Fibroblast of peridontal ligament (primary cell): ENCODE data around the gene MAP3K4.
A peak's percentile ranks its signal among the peaks of the same experiment; 100 is the strongest.

Experiments used
- DNase-seq: peaks from one replicate; pipeline ENCODE4 v3.0.0-alpha.2; 2010; ENCODE audit errors: extremely low read depth

MAP3K4 gene

DNA sequence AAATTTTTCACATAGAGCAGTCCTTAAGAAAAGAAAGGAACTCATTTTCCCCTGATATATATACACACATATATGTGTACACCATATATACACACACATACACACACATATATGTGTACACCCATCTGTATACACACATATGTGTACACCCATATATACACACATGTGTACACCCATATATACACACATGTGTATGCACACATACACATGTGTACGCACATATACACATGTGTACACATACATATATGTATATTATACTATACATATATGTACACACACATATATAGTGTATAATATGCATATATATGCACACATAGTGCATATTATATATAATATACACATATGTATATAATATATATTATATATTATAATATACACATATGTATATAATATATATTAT lies 9.1 kb downstream of the MAP3K4 start:
- DNase-seq = no peak

DNA sequence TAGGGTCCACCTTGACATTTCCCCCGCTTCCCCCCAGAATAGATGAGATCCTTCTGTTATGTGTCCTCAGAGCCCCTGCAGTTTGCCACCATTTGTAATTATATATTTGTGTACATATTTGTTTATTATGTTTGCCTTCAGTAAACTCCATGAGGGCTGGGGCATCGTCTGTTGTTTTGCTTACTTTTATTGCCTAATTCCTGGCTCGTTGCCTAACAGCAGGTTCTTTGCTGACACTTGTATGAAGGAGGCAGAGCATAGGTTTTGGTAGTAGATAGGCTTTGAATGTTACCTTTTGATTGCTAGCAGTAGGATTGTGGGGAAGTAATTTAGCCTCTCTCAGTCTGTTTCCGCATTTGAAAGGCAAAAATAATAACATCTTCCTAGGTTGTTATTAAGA lies 9.9 kb downstream of the MAP3K4 start:
- no peak for DNase-seq

DNA sequence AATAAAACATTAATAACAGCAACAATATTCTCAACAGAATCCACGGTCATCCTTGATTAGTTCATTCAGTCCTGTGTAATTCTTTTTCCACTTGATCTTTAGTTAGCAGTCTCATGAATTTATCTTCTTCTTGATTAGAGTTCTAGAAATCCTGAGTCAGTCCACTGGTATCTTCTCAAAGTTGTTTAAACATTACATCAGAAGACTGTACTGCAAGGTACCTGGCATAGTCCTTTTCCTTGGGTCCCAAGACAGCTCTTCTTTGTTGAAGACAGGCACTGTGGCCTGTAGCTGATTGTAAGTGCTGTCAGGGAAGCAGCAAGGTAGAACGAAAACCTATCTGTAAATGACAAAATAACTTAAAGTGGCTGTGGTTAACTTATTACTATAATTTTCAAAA lies 11.8 kb downstream of the MAP3K4 start:
- DNase-seq = no peak

DNA sequence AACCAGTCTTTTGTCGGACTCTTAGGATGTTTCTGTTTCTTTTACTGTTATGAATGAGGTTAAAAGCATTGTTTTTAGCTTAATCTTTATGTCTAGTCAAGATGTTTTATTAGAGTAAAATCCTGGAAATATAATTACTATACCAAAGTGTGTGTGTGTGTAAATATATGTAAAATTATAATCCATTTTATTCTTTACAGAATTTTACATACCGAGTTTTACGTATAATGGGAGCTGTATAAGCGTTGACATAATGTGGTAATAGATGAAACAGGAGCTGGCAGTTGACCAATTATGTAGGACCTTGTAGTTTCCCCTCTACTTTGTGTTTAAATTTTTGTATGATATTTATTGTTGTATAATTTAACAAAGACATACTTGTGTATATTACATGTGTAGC lies 16.7 kb downstream of the MAP3K4 start:
- no peak for DNase-seq

DNA sequence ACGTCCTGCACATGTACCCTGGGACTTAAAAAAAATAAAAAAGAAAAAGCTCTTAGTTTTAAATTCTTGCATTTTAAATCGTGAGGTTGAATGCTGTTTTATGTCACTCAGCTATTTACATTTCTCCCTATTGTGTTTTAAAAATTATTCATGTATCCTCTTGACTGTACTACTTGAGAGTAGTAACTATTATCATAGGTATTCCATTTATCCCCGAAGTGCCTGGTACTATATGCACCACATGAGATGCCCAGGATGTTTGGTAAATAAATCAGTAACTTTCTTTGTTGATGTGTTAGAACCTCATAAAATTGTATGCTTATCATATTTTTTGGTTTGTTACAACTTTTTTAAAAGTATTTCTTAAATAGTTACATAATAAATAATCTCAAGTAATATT lies 18.4 kb downstream of the MAP3K4 start:
- DNase-seq = no peak

DNA sequence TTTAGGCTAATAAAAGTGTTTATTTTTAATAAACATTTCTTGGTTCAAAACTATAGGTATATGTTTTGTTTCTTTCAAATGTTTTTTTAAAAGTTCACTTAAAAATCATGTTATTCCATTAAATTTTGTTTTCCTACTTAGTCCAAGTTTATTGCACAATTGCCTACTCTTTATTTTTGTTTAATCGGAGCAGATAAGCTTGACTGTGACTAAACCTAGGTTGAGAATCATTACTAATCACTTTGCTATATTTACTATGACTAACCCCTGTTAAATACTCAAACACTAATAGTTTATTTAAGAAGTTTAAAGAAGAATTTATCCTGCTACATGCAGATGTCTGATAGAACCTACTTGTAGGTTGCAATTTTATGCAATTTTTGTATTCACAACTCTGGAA lies 18.8 kb downstream of the MAP3K4 start:
- DNase-seq = no peak

DNA sequence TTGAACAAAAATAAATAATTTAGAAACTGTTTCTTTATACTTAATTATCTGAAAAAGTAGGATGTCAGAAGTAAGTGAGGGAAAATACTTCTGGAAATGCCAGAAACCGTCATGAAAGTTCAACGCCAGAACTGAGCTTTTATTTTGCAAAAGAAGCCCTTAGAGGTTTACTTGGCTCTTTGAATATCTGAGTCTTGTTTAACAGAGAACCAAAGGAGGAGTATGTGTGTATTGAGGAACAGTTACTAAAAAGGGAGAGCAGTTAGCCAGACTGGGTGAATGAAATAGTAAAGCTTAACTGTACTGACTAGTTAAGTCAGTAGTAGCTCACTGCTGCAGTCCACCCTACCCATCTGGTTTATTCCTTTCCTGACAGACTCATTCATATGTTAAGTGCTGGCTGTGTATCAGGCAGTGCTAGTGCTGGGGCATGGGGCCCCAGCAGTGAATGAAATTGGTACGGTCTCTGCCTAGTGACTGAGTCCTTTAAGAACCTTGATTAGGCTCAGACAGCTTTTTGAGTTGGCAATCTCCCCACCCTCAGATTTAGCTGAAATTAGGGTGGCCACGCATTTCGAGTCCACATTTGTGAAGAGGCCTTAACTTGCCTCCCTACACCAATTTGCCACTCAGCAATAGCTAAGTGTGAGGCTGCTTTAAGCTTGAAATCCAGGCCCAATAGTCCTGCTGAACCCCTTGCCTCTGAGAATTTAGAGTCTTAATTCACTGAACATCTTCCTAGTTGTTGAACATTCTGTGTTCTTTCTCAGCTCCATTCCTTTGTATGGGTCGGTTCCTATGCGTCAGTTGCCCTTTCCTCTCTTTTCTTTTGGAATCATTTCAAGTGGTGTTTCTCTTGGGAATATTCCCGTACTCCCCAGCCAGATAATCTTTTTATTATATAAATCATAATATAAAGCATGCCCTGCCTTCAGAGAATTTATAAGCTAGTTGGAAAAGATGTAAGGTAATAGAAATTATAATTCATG lies 20.2 kb downstream of the MAP3K4 start:
- DNase-seq = no peak

DNA sequence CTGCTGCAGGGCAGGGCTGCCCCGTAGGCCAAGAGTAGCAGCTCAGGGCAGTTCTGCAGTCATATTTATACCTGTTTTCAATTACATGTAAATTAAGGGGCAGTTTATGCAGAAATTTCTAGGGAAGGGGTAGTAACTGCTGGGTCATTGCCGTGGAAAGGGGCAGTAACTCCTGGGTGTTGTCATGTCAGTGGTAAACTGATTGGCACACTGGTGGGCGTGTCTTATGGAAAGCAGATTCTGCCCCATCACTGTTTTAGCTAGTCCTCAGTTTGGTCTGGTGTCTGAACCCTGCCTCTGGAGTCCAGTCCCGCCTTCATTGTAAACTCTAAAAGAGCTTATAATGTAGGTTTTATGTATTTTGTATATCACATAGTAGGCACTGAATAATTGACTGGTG lies 22.1 kb downstream of the MAP3K4 start:
- no peak for DNase-seq

DNA sequence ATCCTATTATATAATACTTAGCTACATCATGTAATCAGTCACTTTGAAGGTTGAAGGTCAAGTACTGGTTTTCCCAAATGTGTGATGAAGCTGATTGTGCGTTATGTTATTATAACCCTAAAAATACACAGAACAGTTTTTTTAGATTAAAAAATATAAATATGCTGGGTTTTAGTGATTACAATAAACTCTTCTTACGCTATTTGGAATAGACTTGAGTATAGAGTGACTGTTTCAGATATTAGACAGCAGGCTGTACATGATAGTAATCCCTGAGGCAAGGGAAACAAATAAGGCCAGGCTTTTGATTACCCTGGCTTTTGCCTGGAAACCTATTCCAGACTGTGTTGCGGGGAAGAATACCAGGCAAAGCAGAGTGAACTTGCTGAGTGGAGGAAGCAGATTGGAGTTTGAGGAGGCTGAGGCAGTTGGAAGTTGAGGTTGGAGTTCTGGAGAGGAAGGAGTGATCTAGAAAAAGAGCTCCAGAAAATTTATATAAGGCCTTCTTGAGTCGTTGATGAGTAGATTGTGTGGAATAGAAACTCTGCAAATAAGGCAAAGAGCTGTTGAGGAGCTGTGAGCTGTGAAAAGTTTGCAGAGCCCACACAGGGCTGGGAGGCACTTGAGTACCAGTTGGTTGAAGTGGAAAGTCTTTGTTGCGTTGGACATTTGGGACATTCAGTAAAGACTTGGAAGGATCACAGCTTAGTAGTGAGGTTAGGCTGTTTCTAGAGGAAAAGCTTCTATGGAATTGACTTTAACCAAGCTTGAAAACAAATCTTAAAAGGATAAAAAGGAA lies 26.4 kb downstream of the MAP3K4 start:
- DNase-seq = no peak

DNA sequence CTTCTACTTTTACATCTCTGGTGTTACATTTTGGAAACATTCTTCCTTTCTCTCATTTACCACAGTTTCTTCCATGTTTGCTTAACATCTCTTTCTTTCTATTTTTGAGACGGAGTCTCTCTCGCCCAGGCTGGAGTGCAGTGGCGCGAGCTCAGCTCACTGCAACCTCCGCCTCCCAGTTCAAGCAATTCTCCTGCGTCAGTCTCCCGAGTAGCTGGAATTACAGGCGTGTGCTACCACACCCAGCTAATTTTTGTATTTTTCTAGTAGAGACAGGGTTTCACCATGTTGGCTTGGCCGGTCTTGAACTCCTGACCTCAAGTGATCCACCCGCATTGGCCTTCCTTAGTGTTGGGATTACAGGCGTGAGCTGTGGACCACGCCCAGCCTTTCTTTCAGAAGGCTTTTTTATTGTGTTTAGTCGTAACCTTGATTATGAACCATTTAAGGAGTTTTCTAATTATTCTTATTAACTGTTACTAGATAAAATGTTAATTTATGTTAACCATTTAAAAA lies 27.8 kb downstream of the MAP3K4 start:
- DNase-seq = no peak

DNA sequence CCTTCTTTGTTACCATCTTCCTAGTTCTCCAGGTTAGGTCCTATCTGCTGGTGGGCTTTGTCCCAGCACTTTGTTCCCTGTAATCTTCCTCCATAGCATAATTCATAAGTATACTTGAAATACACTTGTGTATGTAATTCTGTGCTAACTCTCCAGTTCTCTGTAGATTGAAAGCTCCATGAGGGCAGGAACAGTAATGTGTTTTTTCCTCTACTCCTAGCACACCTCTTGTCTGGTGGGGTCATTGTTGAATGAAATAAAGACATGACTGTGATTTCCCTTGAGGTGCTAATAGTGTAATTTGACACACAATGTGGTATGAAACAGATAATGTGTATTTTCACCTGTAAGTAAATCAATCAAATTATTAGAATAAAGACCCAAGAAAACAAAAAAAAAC lies 30.0 kb downstream of the MAP3K4 start:
- no peak for DNase-seq

DNA sequence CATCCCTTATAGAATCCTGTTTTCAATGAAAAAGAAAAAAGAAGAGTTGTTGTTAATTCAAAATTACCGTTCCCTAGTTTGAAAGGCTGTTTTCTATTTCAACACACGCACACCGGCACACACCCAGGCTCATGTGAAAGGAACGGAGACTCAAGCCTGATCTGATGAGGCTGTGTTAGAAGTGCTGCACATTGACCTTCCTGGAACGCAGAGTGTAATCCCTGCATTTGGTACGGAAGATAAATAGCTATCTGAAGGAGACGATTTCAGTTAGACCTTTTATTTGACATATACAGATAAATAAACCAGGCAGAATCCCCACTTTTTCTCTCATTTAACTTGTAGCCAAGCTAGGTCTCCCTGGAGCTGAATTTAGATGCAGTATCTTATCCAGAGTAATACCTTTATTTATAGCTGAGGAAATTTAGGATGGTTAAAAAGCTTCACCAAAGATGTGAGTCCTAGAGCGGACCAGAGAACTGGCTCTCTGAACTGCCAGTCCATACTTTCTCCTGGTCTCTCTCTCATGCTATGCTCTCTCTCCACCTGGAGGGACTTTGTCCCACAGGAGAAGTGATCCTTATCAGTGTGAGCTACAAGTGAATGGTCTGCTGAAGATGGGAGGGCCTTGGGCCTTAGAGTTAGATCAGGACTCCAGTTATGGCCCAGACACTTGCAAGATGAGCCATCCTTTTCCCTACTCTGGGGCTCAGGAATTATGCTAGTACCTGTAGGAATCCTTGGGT lies 30.6 kb downstream of the MAP3K4 start:
- no peak for DNase-seq

DNA sequence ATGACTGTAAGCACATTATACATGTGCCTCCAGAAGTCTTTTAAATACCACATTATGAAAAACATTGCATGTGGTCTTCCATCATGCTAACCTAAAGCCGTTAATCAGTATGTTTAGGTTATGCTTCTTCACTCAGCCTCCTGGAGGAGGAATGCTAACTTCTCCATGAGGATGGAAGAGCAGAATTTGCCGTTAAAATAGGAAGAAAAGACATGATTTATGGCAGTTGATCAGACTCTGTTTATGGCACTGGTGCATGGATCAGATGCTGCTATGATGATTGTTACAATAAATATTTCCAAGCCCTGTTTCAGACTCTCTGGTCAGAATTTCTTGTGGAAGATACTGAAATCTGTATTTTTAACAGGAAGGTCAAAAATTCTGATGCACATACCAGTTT lies 31.7 kb downstream of the MAP3K4 start:
- peak; percentile 37 for DNase-seq

DNA sequence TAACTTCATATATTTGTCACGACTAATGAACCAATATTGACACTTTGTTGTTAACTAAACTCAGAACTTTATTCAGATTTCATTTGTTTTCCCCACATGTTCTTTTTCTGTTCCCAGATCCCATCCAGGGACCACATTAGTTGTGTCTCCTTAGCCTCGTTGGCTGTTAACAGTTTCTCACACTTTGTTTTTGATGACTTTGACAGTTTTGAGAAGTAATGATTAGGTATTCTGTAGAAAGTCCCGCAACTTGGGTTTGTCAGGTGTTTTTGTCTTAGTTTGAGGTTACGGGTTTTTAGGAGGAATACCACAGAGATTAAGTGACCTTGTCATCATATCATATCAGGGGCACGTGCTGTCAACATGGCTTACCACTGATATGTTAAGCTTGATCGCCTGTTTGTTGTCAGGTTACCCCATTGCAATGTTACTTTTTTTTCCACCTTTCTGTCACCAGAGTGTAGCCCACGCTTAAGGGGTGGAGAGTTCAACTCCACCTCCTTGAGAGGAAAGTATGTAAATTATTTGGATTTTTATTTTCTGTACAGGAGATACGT lies 32.9 kb downstream of the MAP3K4 start:
- no peak for DNase-seq

DNA sequence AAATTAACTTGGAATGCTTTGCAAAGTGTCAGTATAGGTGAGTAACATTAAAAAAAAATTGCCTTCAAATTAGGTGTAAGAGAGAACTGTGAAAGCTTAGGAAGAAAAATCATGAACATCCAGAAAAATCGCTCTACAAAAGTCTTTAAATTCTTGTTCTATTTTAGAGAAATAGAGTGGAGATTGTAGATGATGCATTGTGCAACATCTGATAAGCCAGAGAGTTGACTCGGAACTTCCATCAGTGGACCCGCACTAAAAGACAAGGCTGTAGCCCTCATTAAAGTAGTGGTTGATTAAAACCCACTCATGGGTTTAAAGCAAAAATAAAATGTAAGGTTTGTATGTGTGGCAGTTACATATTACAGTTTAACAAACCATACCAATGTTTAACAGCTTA lies 35.8 kb downstream of the MAP3K4 start:
- DNase-seq = no peak

DNA sequence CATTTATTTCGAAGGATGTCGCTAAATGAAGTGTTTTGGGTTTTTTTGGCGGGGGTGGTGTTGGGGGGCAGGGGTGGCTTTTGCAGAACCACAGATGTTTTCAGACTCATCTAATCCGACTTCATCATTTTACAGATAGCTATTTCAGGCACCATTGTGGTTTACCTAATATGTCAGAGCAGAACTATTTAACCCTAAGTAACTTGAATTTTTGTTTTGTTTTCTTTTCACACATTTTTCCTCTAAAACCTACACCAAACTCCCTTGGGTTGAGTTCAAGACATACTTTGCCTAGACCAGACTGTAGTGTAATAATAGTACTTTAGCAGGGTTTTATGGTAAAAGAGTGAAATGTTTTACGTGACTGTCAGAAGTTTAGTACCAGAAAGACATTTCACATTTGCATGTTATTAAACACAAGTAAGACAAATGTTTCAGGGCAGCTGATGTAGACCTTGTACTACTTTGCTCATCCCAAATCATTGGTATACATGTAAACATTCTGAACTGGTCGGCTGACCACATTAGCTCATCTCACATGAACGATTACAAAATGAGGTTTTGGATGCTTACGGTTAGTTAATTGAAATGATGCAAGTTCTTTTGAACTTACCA lies 37.7 kb downstream of the MAP3K4 start:
- peak; percentile 93 for DNase-seq

DNA sequence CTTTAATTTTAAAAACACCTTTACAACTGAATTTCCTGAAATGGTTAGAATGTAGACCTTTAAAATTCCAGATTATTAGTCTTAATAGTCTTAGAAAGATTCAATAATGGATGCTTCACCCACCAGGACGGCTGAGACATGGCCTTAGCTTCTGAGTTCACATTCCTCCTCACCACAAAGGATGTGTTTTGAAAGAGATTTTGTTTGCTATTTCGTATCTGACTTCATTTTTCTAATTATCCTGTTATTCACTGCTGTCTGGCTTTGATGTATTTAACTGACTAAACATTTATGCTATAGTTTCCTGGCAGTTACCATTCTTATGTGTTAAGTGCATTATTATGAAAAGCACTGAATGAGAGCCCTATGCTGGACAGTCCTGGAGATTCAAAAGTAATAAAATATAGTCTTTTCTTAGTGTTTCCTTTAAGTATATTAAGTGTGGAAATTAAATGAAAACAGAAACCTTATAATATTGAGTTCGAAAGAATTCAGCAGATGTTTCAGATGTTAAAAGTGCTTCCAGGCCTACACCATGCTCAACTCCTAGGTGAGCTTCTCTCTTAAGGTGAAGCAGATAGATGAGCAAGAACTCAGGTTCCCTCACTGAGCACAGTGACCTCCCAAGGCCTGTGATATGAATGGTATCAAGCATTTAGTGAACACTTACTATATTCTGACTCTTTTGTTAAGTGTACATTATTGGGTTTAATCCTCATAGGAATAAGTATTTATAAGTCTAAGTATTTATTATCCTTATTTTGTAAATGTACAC lies 40.3 kb downstream of the MAP3K4 start:
- peak; percentile 63 for DNase-seq

DNA sequence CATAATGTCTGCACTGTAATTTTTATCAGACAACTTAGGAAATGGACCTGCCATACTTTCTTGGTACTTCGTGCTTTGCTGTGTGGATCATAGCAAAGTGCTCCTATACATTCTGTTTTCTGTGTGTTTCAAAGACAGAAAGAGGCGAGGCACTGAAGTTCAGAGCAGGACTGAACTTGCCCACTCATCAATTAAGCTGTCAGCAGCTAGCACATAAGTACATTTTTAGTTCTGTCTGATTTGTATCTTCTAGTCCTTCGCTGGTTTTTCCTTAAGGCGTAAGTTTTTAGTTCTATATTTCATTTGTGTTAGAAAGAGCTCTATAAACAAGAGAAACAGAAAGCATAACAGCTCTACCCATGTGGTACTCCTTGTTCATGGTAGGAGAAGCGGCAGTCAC lies 42.1 kb downstream of the MAP3K4 start:
- DNase-seq = no peak

DNA sequence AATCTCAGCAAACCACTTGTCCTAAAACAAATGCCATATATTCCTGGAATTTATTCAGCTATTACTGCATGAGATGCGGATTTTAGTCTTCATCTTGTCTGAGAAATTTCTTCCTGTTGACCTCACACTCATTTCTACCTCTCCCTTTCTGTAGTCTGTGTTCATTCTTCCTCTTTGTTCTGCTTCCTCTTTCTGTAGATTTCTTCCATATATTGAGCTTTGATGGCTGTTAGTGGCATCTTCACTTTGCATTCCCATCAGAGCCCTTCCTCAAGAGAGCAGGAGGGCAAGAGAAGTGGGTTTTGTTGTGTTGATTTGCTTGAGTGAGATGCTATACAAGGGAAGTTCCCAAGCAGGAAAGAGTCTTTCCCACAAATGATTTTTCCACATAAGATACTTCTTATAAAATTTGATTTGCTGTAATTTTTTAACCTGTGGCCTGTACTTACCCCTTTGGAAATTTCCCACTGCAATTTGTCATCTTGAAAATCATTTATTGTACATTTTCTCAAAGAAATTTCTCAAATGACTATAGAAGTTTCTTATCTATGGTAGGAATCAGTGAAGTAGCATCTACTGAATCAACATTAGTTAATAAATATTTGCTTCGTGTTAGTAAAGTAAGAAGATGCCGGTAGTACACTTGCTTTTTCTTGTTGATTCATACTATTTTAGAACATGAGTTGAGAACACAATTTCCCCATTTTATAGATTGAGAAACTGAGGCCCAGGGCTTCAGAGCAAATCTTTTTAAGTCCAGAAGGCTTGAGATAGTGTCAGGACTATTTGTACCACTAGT lies 43.8 kb downstream of the MAP3K4 start:
- no peak for DNase-seq

DNA sequence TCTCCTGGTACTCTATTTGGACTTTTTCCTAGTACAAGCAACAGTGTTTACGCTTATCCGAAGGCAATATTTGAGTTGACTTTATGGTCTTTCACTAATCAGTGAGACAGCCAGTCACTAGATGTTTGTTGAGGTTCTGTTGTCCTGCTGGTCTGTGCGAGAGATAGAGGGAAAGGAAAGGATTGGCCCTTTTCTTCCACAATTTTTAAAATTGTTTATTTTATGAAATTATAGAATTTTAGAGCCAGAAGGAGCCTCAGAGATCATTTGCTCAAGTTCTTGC lies 44.4 kb downstream of the MAP3K4 start:
- no peak for DNase-seq
